Peyer's patch (tissue), 4 donors: Measurements from ENCODE around the gene FOXF1. TPM values are rescaled to one million over a fixed set of nuclear protein-coding genes. Genes with fewer than 3 reads are reported as not detected.
A peak's percentile ranks its signal among the peaks of the same experiment; 100 is the strongest.

Source experiments
- DNase-seq, 3 donors: peaks; one replicate each; pipeline ENCODE4 v3.0.0-alpha.2; 2017 to 2019
- H3K27ac ChIP-seq, 4 donors: fragments of 200-600 bp; sonication (generic); one replicate each; pipeline ENCODE4 v1.5.1; 2016 to 2019
- H3K27me3 ChIP-seq, 2 donors: fragments of 200-600 bp; sonication (generic); one replicate each; pipeline ENCODE4 v1.5.1; 2019
- H3K36me3 ChIP-seq, 3 donors: fragments of 200-600 bp; sonication (generic); one replicate each; pipeline ENCODE4 v1.5.1; 2016 to 2019
- H3K4me1 ChIP-seq, 4 donors: fragments of 200-600 bp; sonication (generic); one replicate each; pipeline ENCODE4 v1.5.1; 2016 to 2019
- H3K4me3 ChIP-seq, 4 donors: fragments of 200-600 bp; sonication (generic); 1 replicate in 3 of 4; 2 replicates in 1 of 4; pipeline ENCODE4 v1.5.1; 2016 to 2019; ENCODE audit warnings: mild to moderate bottlenecking in 1 of 4
- H3K9me3 ChIP-seq, 4 donors: fragments of 200-600 bp; sonication (generic); one replicate each; pipeline ENCODE4 v1.5.1; 2016 to 2019; ENCODE audit warnings: mild to moderate bottlenecking in 1 of 4
- POLR2A ChIP-seq, 2 donors: fragments of 450-650 bp; IDR thresholded peaks; one replicate each; pipeline ENCODE4 v1.5.1; 2017; ENCODE audit warnings: antibody characterized with exemption in 2 of 2, mild to moderate bottlenecking in 2 of 2, moderate library complexity in 2 of 2
- total RNA-seq, 4 donors: library from RNA; depleted of rRNA; stranded (reverse); fragments of >200 nt; gene quantifications; one replicate each; pipeline ENCODE4 v1.1.0, GENCODE V29; 2016
- TF ChIP-seq, protein P1 (sequence below), 6 experiments: fragments of 450-650 bp in 4 of 6; fragments of 200-600 bp in 2 of 6; sonication (generic) in 1 of 6; IDR thresholded peaks; one replicate each; pipeline ENCODE4 v1.5.1; 2017 to 2019; ENCODE audit warnings: antibody characterized with exemption in 6 of 6, mild to moderate bottlenecking in 3 of 6, moderate library complexity in 1 of 6

The FOXF1 gene
- total RNA-seq, 4 donors from 2014 or later: 4.4 to 36.3 (median 9.0) TPM

GRCh38 chr16:86512860-86513470, 2.6 kb downstream of the FOXF1 start:
- Histone ChIP-seq H3K4me3 (peak overlapping the region; percentile 42 to 63 (median 60)), H3K9me3 (no peaks in the 10 kb centered on the region), H3K27me3 (no peaks in the 10 kb centered on the region), H3K27ac (peak overlapping the region; percentile 69 to 99 (median 84)), H3K4me1 (peaks cover 0 to 19% (median 9%) of the 10 kb centered on the region in 4 donors), H3K36me3 (peaks cover 0 to 4% (median 0%) of the 10 kb centered on the region in 3 donors)
- no peak for TF ChIP-seq POLR2A (IDR thresholded peaks at IDR 0.05)
- TF ChIP-seq, protein P1, sequence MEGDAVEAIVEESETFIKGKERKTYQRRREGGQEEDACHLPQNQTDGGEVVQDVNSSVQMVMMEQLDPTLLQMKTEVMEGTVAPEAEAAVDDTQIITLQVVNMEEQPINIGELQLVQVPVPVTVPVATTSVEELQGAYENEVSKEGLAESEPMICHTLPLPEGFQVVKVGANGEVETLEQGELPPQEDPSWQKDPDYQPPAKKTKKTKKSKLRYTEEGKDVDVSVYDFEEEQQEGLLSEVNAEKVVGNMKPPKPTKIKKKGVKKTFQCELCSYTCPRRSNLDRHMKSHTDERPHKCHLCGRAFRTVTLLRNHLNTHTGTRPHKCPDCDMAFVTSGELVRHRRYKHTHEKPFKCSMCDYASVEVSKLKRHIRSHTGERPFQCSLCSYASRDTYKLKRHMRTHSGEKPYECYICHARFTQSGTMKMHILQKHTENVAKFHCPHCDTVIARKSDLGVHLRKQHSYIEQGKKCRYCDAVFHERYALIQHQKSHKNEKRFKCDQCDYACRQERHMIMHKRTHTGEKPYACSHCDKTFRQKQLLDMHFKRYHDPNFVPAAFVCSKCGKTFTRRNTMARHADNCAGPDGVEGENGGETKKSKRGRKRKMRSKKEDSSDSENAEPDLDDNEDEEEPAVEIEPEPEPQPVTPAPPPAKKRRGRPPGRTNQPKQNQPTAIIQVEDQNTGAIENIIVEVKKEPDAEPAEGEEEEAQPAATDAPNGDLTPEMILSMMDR (IDR thresholded peaks at IDR 0.05): no peak
- no peak for DNase-seq

- Histone ChIP-seq H3K36me3 (peaks cover 0 to 4% (median 0%) of the 10 kb centered on the region in 3 donors), H3K4me1 (peaks cover 0 to 19% (median 9%) of the 10 kb centered on the region in 4 donors), H3K27me3 (no peaks in the 10 kb centered on the region), H3K9me3 (no peaks in the 10 kb centered on the region), H3K27ac (peak overlapping the region; percentile 22 to 99 (median 84)), H3K4me3 (peak overlapping the region; percentile 42 to 63 (median 60))
- DNase-seq: no peak
- no peak for TF ChIP-seq POLR2A (IDR thresholded peaks at IDR 0.05)
- TF ChIP-seq, protein P1 (IDR thresholded peaks at IDR 0.05): no peak
Observed at GRCh38 chr16:86513471-86514277, 3.3 kb downstream of the FOXF1 start.

GRCh38 chr16:86514481-86515376, 4.4 kb downstream of the FOXF1 start:
- Histone ChIP-seq H3K9me3 (no peaks in the 10 kb centered on the region), H3K4me3 (peak overlapping the region; percentile 17 to 63 (median 52)), H3K36me3 (peaks cover 0 to 4% (median 0%) of the 10 kb centered on the region in 3 donors), H3K4me1 (peaks cover 0 to 22% (median 9%) of the 10 kb centered on the region in 4 donors), H3K27ac (peak overlapping the region; percentile 49 to 99 (median 77)), H3K27me3 (no peaks in the 10 kb centered on the region)
- no peak for TF ChIP-seq POLR2A (IDR thresholded peaks at IDR 0.05)
- TF ChIP-seq, protein P1 (IDR thresholded peaks at IDR 0.05): no peak
- DNase-seq: no peak

- no peak for DNase-seq
- Histone ChIP-seq H3K4me1 (peaks cover 0 to 24% (median 10%) of the 10 kb centered on the region in 4 donors), H3K4me3 (peak overlapping the region; percentile 16 to 60 (median 30)), H3K27me3 (no peaks in the 10 kb centered on the region), H3K36me3 (peaks cover 0 to 4% (median 0%) of the 10 kb centered on the region in 3 donors), H3K27ac (peak overlapping the region; percentile 49 to 99 (median 77)), H3K9me3 (no peaks in the 10 kb centered on the region)
- no peak for TF ChIP-seq POLR2A (IDR thresholded peaks at IDR 0.05)
- TF ChIP-seq, protein P1 (IDR thresholded peaks at IDR 0.05): no peak
Observed at GRCh38 chr16:86515413-86515776, 5.1 kb downstream of the FOXF1 start.
